Measurements from ENCODE around the gene NMRK1.

The NMRK1 gene

GRCh38 chr9:75023846-75024245 lies 64.1 kb downstream of the NMRK1 start:
- no peak for DNase-seq
- no peak for TF ChIP-seq GATA1 (IDR thresholded peaks at IDR 0.05; ENCODE audit: low read depth, low read length)
- no peak for TF ChIP-seq POLR2A (IDR thresholded peaks at IDR 0.05; ENCODE audit: low read length)

- peak; percentile 7 to 35 for DNase-seq
- no peak for TF ChIP-seq GATA1 (IDR thresholded peaks at IDR 0.05; ENCODE audit: low read depth, low read length)
- peak; percentile 6 for TF ChIP-seq POLR2A (IDR thresholded peaks at IDR 0.05; ENCODE audit: low read length)
Measured at GRCh38 chr9:75019654-75020053, 68.3 kb downstream of the NMRK1 start.

GRCh38 chr9:75019022-75019421 lies 68.9 kb downstream of the NMRK1 start:
- DNase-seq: no peak
- TF ChIP-seq POLR2A (IDR thresholded peaks at IDR 0.05; ENCODE audit: low read length) (peak; percentile 9), GATA1 (IDR thresholded peaks at IDR 0.05; ENCODE audit: low read depth, low read length) (no peak)

GRCh38 chr9:75017378-75017777 lies 70.6 kb downstream of the NMRK1 start:
- no peak for TF ChIP-seq GATA1 (IDR thresholded peaks at IDR 0.05; ENCODE audit: low read depth, low read length)
- no peak for TF ChIP-seq POLR2A (IDR thresholded peaks at IDR 0.05; ENCODE audit: low read length)
- no peak for DNase-seq

GRCh38 chr9:75013735-75014134 lies 74.2 kb downstream of the NMRK1 start:
- DNase-seq: no peak
- TF ChIP-seq POLR2A (IDR thresholded peaks at IDR 0.05; ENCODE audit: low read length): no peak
- TF ChIP-seq GATA1 (IDR thresholded peaks at IDR 0.05; ENCODE audit: low read depth, low read length): no peak

Data from erythroblast (primary cell).